HG03469 (cell line): ENCODE results near the gene CENPM.

Source experiments
- ATAC-seq: cut with Tn5 transposase; IDR thresholded peaks from one replicate; pipeline ENCODE4 v1.9.1; 2021; ENCODE audit warnings: mild to moderate bottlenecking, moderate library complexity, moderate number of reproducible peaks; ENCODE audit not compliant: unreplicated experiment

CENPM gene

DNA sequence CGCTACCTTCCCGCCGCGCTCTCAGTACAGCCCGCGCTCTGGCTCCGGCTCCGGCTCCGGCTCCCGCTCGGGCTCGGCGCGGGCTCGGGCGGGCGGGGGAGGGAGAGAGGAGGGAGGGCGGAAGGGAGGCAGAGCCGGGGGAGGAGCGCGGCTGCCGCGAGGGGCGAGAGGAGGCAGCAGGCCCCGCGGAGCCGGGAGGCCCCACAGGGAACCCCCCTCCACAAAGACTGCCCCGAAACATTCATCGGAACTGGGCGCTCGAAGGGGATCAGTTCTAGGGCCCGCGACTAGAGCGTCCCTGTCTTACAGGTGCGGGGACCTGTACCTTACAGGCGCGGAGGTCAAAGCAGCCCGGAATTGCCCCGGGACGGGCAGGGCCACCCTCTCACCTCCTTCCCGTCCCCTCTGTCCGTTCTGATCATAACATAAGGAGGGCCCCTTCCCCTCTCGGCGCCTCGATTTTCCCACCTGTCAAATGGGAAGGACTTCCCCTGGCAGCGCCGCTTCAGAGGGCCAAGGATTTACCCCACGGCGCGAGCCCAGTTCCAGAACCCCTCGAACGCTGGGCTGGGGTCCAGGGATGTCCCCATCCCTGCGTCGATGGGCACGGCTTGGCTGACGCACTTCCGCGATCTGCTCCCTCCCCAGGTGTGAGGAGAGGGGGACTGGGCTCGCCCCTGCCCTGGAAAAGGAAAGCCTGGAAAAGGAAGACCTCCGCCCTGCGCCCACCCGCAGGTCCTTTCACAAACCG is 31.7 kb downstream of the CENPM start, which contains the start of gene SHISA8:
TSS of gene SHISA8 (minus strand) at position 40 of the 751 bp plus-strand sequence. CDS start 407 bp downstream, outside the sequence.
- no peak for ATAC-seq

DNA sequence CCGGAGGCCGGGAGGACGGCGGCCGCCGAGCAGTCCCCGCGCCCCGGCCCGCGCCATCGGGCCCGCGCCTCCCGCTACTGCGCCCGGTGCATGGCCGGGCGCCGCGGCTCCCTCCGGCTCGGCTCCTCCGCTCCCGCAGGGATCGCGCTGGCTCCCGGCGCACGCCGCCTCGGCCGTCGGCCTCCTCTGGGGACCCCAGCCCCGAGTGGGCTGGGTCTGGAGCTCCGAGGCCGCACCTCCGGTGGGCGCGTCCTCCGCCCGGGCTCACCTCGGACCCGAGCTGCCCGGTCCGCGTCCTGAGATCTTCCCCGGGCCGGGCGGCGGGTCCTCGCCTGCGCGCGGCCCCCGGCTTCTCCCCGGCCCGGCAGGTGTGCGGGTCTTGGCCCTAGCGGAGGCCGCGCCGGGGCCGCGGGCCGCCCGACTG is 32.3 kb downstream of the CENPM start:
- ATAC-seq: no peak

DNA sequence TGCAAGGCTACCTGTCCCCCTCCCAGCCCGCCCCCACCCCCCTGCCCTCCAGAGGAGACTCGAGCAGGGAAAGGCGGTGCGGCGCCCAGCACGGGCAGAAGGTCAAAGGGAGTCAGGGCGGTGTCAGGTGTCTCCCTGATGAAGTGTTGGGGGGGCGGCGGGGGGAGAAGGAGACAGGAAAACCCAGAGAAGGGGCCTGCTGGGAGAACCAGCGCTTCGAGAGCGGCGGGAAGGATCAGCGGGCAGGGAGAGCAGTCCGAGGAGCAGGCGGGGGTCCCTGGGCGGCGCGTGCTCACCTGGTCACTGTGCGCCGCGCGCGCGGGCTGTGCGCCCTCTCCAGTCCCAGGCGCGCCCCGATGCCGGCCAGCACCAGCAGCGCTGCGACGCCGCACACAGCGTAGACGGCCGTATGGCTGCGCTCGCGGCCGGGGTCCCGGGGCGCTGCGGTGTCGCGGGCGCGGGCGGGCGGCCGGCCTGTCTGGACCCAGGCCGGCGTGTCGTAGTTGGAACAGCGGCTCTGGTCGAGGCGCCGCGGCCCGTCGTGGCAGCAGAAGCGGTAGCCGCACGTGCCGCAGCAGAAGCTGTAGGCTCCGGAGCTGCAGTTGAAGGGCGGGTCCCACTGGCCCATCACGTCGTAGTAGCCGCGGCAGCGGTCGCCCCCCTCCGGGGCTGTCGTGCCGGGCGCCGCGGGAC is 33.0 kb downstream of the CENPM start:
- ATAC-seq: no peak

DNA sequence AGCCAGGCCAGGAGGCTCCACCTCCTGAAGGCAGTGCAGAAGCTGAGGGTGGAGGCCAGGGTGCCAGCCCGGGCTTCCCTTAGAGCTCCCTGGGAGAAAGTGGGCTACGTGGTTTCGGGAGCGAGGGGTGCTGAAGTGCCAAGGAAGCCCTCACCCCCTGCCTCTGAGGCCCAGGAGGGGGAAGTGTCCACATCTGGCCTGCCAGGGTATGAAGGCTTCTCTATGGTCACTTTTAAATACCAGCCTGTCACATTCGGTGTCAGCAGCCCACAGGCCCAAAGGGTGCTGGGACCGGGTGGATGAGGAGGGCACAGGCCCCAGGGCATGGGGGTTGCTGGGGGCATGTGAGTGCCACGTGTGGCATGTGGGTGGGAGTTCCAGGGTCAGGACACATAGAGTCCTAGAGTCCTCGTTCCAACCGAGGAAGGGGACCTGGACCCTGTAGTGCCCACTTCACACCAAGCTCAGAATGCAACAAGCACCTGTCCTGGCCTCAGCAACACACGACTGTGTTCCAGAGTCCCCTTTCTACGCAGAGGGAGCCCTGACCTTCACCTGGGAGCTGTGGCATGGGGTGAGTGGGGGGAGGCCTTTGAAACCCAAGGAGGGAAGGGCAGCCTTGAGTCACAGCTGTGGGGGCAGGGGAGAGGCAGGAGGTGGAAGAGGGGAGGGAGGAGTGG is 33.8 kb downstream of the CENPM start:
- no peak for ATAC-seq

DNA sequence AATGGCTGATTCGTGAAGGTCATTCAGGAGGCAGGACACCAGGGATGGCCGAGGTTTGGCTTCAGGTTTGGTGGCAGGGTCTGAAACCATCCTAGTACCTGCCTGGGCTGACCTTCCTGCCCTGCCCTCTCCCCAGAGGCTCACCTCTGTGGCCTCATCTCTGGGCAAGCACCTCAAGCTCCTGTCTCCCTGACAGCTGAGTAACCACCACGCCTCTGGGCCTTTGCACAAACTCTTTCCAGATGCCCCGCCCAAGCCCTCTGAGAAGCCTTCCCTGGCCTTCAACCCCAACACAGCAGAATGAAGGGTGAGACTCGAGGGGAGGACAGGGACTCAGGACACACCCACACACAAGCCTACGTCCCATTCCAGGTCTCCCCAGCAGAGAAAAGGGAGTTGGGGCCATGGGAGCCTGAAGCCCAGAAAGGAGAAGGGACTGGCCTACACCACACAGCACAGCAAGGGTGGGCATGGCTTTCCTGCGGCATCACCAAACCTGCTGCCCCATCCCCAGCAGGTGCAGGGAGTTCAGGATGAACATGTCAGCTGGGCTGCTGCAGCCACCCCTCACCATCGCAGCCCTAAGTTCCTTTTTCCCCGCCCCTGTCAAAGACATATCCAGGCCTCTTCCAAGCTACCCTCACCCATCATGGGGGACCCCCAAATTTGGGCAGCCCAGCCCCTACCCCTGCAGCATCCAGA is 34.5 kb downstream of the CENPM start:
- no peak for ATAC-seq

DNA sequence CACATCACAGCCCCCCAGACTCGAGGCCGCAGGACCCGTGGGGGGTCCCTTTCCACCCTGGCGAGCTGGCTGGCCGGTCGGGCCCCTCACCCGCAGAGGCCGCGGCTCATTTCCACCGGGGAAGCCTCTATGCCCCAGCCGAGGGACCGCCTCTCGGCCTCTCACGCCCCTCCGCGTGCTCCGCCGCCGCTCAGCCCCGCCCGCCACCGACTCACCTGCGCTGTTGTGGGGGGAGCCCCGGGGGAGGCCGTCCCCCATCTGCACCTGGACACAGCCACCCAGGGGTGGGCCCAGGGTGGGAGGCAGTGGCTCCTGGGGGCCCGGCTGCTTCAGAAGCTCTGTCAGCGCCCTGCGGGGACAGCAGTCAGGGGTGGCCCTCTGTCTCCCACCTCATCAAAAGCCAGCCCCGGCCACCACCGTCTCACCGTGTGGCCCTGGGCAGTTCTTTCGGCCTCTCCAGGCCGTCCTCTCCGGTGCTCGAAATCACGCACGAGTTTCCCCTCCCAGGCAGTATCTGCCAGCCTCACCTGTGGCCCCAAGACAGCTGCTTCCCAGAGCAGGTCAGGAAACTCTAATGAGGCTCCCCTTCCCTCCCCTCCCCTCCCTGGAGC is 35.8 kb downstream of the CENPM start:
- ATAC-seq: no peak

DNA sequence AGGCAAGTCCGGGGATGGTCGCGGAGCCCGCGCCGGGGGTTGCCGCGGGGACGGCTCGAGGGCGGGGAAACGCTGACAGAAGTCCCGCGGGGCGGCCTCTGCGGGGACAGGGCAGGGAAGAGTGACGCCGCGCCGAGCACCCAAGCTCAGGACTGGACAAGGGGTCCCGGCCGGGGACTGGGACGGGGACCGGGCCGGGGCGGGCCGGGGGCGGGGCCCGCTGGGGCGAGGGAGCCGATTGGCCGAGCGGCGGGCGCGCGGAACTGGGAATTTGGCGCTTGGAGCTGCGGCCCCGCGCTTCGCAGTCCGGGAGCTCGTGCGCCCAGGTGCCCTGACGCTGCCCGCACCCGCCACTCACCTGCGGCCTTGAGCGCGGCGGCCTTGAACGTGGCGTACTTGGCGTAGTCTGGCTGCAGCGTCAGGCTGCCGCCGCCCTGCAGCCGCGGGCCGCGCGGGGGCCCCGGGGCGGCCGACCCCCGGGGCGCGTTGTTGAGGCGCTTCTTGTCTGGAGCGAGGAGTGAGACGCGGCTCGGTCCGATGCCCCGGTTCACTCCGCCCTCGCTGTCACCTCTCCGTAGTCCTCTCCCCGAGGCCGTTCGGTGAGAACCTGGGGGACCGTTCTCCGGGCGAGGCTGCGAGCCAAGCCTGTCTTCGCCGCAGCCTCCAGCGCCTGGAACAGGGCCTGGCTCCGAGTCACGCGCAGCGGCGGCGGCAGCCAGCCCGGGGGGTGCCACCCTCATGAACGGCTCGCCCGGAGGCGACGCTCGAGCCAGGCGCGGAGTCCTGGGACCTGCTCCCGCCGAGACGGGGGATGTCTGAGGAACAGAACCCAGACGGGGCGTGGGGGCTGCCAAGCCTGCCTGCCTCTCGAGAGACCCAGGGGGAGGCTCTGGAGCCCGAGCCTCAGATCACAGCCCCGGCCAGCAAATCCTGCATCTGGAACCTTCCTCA is 36.6 kb downstream of the CENPM start:
- no peak for ATAC-seq

DNA sequence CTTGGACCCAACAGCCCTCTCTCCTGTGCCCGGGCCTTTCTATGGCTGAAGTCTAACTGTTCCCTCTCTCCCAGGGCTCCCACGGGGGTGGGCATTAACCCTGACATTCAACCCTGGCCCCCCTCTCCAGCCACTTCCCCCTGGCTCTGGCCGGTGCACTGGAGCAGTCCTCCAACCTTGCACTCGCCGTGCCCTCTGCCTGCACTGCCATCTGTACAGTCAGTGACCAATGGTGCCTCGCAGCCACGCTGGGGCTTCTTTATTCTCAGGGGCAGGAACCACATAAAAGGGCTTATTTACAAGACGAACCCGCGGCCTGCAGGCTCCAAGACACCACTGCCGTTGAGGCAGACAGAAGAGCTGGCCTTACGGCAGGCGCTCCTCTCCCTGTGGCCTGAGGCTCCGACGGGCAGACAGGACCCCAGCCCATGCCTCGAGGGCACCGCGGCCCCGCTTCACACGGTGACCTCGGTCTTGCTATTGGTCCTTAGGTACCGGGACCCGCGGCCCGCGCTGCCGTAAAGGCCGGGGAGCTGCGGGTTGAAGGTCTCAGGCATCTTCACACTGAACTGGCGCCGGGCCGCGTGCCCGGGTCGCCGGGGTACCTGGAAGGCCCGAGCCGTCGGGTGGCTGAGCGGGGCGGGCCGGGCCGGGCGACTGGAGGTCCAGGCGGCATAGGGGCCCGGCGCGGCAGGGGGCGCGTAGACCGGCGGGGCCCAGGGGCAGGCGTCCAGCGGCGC is 37.5 kb downstream of the CENPM start:
- ATAC-seq: no peak

DNA sequence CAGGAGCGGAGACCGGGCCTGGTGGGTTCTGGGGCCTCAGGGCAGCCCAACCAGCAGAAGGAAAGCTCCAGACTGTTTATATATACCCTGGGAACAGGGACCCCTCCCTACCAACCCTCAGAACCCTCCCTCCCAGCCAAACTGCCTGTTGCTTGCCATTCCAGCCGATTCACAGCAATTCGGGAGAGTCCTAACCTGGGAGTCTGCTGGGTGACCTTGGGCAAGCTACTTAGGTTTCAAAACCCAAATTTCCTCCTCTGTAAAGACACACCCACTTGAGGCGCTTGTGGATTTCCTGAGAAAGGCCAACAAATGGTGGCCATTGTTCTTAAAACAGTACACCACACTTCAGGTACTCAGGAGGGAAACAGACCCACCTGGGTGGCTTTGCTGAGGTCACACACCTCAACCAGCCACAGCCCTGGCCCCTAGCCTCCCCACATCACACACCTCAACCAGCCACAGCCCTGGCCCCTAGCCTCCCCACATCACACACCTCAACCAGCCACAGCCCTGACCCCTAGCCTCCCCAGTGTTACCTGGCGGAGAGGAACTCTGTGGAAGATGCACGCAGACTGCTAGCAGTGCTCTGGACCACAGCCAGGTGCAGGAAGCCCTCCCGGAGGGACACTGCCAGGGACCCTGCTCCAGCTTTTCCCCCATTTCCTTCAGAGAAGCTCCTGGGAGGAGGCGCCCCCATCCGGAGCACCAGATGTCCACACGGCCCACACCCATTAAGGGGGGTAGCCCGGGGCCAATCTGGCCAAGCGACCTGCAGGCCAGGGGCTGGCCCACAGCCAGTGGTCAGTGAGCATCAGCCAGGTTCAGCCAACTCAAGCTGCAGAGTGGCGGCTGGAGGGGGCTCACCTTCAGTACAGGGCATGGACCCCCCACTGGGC is 38.3 kb downstream of the CENPM start:
- ATAC-seq: no peak

DNA sequence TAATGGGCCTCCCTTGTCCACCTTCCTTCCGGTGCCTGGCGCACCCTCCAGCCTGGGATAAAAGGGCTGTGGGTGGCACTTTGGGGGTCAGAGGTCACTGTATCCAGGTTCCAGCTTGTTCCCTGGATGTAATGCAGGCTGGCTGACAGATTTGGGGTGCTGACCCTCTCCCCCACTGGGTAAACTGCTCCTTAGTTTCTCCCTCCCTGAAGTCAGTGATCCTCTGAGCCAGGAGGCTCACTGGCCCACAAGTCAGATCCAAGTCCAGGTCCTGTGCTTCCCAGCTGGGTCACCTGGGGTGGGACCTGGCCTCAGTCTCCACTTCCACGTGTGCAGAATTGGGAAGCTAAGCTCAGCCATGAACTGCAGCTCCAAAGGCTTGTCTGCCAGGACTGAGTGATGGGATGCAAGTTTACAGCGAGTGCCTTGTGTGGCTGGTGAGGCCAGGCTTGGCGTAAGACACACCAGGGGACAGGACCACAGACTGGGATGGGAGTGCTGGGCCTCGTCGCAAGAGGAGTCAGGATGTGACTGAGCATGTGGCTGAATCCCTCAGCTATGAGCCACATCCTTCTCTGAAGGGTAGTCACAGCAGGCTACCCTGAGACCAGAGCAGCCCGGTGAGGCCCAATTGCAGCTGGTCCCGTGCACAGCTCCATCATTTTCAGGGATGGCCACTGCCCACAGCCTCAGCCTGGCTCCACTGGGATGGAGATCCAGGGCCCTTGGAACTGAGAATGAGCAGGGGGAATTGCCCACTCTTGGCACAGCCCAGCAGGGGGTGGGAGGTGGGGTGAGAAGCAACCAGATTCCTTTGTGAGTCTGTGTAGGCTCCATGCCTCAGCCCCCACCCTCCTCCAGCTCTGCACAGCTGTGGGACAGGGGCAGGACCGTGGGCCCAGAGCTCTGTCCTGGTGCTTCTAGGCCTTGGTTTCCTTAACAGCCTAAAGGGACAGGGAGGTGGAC is 39.2 kb downstream of the CENPM start:
- no peak for ATAC-seq

DNA sequence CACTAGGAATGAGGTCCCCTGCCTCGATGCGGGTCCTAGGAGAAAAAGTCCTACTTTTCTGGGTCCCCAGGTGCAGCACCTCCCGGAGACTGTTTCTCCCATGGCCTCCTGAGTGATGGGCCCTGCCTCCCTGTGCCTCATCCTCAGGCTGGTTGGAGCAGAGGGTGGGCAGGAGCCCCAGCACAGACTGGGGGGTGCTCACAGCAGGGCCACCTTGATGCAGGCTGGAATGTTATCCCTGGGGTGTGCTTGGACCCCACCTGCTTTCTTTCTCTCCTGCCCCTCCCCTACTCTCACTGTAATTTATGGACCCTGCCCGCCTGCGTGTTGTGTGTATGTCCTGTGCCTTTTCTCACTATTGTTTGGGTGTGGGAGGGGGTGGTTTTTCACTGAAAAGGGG is 40.1 kb downstream of the CENPM start:
- ATAC-seq: no peak

DNA sequence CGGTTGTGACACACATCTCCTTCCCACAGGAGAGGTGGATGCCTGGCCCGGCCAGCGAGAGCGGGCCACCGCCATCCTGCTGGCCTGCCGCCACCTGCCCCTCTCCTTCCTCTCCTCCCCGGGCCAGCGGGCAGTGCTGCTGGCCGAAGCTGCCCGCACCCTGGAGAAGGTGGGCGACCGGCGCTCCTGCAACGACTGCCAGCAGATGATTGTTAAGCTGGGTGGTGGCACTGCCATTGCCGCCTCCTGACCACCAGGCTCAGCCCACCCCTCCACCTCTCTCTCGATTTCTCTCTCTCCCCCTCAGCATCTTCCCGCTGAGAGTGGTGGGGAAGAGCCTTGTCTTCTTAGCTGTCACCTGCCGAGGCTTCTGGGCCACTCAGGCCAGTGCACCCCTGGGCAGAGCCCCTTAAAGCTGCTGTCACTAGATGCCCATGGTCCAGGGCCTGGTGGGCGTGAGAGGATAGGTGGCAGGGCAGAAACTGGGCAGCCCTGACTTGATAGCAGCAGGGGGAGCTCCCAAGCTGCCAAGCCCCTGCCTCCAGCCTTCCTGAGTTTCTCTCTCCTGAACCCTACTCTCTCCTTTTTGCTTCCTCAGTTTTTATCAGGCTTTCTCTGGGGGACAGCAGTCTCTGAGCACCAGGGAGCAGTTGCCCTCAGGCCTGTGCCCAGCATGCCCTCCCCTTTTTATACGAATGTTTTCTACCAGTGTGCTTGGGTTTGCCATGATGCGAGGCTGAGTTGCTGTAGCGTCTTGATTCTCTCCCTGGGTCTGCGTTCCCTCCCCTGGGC is 41.3 kb downstream of the CENPM start:
- no peak for ATAC-seq

DNA sequence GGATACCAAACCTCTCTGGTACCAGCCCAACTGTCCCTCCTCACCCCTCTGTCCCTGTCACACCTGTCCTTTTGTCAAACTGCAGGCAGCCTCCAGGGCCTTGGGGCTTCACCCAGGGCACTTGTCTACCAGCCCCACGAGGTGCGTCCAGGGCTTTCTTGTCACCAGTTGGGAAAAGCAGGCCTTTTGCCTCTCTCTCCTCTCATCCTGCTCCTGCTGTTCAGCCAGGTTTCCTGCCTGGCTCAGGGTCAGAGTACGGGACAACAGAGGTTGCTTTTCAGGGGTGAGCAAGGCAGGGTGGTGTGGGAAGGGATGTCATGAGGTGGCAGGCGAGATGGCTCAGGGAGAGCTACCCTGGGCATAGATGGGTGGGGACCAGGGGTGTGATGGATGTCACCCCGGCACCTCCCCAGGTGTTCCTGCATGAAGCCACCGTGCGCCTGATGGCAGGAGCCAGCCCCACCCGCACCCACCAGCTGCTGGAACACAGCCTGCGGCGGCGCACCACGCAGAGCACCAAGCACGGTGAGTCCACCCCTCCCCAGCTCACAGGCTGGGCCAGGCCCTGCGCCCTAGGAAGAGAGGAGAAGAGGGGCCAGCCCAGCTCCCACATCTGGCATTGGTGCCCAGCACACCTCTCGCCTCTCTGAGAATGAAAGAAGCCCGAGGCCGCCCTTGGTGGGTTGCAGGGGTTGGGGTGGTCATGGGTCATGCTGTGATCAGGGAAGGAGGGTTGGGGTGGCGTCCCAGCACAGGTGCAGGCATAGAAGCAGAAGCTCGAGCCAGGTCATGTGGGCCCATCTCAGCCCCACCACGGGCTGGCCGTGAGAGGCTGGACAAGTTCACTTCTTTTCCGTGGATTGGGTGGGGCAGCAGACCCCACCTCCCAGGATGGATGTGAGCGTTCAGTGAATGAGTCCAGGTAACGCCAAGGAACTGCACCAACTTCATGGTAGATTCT is 42.2 kb downstream of the CENPM start:
- ATAC-seq: no peak

DNA sequence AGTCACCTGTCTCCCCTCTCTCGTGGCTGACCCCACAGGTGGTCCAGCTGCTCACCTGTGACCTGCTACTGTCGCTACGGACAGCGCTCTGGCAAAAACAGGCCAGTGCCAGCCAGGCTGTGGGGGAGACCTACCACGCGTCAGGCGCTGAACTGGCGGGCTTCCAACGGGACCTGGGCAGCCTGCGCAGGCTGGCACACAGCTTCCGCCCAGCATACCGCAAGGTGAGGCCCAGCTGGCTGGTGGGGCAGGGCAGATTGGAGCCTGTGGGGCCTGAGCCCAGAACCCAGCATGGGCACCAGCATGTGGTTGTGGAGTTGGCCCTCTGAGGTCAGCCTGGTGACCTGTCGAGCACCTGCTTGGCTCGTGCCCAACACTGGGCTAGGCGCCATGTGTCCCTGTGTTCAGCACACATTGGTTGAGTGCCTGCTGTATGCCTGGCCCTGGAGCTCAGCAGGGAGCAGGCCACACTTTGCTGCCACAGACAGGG is 44.0 kb downstream of the CENPM start:
- ATAC-seq: no peak

DNA sequence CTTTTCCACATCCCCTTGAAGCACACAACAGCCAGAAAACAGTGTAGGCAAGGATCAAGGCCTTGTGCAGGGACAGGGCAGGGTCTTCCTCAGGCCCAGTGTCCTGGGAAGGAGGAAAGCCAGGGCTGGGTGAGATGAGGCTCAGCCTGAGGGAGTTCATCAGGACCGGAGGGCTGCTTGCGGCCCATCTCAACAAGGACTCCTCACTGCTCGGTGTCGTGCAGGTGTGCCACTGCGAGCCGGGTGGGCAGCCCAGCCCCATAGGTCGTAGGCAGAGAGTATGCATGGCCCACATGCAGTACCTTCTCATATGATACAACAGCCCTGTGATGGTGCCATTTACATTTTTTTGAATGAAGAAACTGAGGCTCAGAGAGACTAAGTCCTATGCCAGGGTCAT is 44.9 kb downstream of the CENPM start:
- ATAC-seq: no peak
